ENCODE measurements around the gene HDHD5. TPM values are rescaled to one million over a fixed set of nuclear protein-coding genes. Genes with fewer than 3 reads are reported as not detected.

Gene HDHD5
- total RNA-seq, 1 donor from 2014 or later = 49.5 TPM

Other genes starting within 250 kb of the HDHD5 start
- gene GAB4, start 151.1 kb downstream of the HDHD5 start, total RNA-seq = not detected in 2 replicates
- 18.4 and 19.8 TPM in 2 replicates for gene IL17RA, start 74.3 kb downstream of the HDHD5 start, total RNA-seq
- gene TMEM121B, start 37.9 kb downstream of the HDHD5 start, total RNA-seq = 0.16 and 0.17 TPM in 2 replicates
- gene ADA2, start 60.2 kb upstream of the HDHD5 start, total RNA-seq = 2.8 and 3.4 TPM in 2 replicates
- gene CECR2, start 210.2 kb upstream of the HDHD5 start, total RNA-seq = 0.09 and 0.14 TPM in 2 replicates

Measured in activated CD4-positive, alpha-beta T cell treated with anti-CD3 and anti-CD28 coated beads, Interleukin-2, amount 10 ng/mL, durations not matched to agents 24 days and 14 days (primary cell).